GM21717 (cell line): Measurements from ENCODE around the gene NEDD8.

Experiments
- ATAC-seq: cut with Tn5 transposase; IDR thresholded peaks from one replicate; pipeline ENCODE4 v1.9.1; 2021; ENCODE audit warnings: mild to moderate bottlenecking, moderate library complexity; ENCODE audit not compliant: unreplicated experiment

NEDD8 gene

GRCh38 chr14:24232121-24232644, at the start of gene NEDD8:
Gene NEDD8 (minus strand): TSS chr14:24232367. CDS start chr14:24232267, 100 bp downstream.
- ATAC-seq = peak; percentile 64

- no peak for ATAC-seq
Measured at GRCh38 chr14:24281636-24282035, 49.5 kb upstream of the NEDD8 start.

- ATAC-seq = no peak
Measured at GRCh38 chr14:24280797-24281460, 48.8 kb upstream of the NEDD8 start.

- no peak for ATAC-seq
Measured at GRCh38 chr14:24279301-24280186, 47.4 kb upstream of the NEDD8 start.

- ATAC-seq = no peak
Measured at GRCh38 chr14:24278424-24278823, 46.3 kb upstream of the NEDD8 start.

GRCh38 chr14:24277606-24278321, 45.6 kb upstream of the NEDD8 start:
- ATAC-seq = no peak

GRCh38 chr14:24277071-24277470, 44.9 kb upstream of the NEDD8 start:
- no peak for ATAC-seq

GRCh38 chr14:24274101-24274543, 42.0 kb upstream of the NEDD8 start:
- ATAC-seq = peak; percentile 54

- no peak for ATAC-seq
Measured at GRCh38 chr14:24273422-24273998, 41.3 kb upstream of the NEDD8 start.

- ATAC-seq = no peak
Measured at GRCh38 chr14:24272467-24272866, 40.3 kb upstream of the NEDD8 start.

- no peak for ATAC-seq
Measured at GRCh38 chr14:24271834-24272263, 39.7 kb upstream of the NEDD8 start.

- ATAC-seq = peak; percentile 72
Measured at GRCh38 chr14:24271134-24271833, 39.1 kb upstream of the NEDD8 start, which contains the start of gene RABGGTA. Gene RABGGTA (minus strand): TSS chr14:24271597. CDS start chr14:24271115, 482 bp downstream.

GRCh38 chr14:24270537-24271133, 38.5 kb upstream of the NEDD8 start:
- ATAC-seq = no peak

GRCh38 chr14:24269910-24270536, 37.9 kb upstream of the NEDD8 start:
- no peak for ATAC-seq

- ATAC-seq = no peak
Measured at GRCh38 chr14:24269368-24269767, 37.2 kb upstream of the NEDD8 start.

- ATAC-seq = no peak
Measured at GRCh38 chr14:24268225-24268624, 36.1 kb upstream of the NEDD8 start.

GRCh38 chr14:24267516-24267915, 35.3 kb upstream of the NEDD8 start:
- ATAC-seq = no peak

- no peak for ATAC-seq
Measured at GRCh38 chr14:24266344-24267244, 34.4 kb upstream of the NEDD8 start.
